ENCODE data around the gene PRR19.

GRCh38 chr19:42294471-42295137, 7.3 kb upstream of the PRR19 start:
- no peak for TF ChIP-seq CTCF (conservative IDR thresholded peaks at IDR 0.05; ENCODE audit: low read depth, low read length)
- TF ChIP-seq EZH2 (IDR thresholded peaks at IDR 0.05; ENCODE audit: borderline replicate concordance, low read depth, low read length, poor library complexity, severe bottlenecking): no peak
